GM12878 (cell line): Measurements from ENCODE around the gene TEC. TPM values are rescaled to one million over a fixed set of nuclear protein-coding genes. Genes with fewer than 3 reads are reported as not detected.

Experiments used
- ATAC-seq: fragments of 200-7000 bp; cut with Tn5 transposase; 3 replicates; pipeline ENCODE4 v1.9.1; 2020; ENCODE audit warnings: mild to moderate bottlenecking, moderate library complexity
- BruUV-seq: library from RNA; stranded (reverse); fragments of 400-500 nt; replicated peaks from 2 replicates; lab custom pipeline; 2021; lab: Mats Ljungman, UMichigan
- CTCF ChIA-PET: fragments of 300-600 bp; sonication (Branson Sonifier 250); formaldehyde crosslinking; extraction: SDS; loops from one replicate; lab custom pipeline; 2021; ENCODE audit warnings: inconsistent platforms; lab: Yijun Ruan, JAX
- POLR2A ChIA-PET: fragments of 350-600 bp; formaldehyde crosslinking; extraction: SDS; loops from one replicate; lab custom pipeline; 2021; ENCODE audit warnings: inconsistent platforms; lab: Charles Lee
- RAD21 ChIA-PET: fragments of 300-600 bp; sonication (Branson Sonifier 250); formaldehyde crosslinking; loops from one replicate; lab custom pipeline; 2023; ENCODE audit warnings: antibody characterized with exemption; ENCODE audit not compliant: unreplicated experiment; lab: Charles Lee
- SMC1A ChIA-PET: fragments of 300-600 bp; sonication (Branson Sonifier 250); formaldehyde crosslinking; loops from one replicate; lab custom pipeline; 2023; ENCODE audit not compliant: unreplicated experiment, uncharacterized antibody; lab: Charles Lee
- DNase-seq: peaks from one replicate; pipeline ENCODE4 v3.0.0-alpha.2; 2011; ENCODE audit warnings: low read depth, low spot score
- FAIRE-seq: peaks from 3 replicates; lab custom pipeline; 2011; peaks lifted over from hg19 to GRCh38; lab: Jason Lieb, UNC
- H2AFZ ChIP-seq: 2 replicates; pipeline ENCODE4 v1.6.0; 2011; ENCODE audit warnings: low read depth, low read length, control low read depth; ENCODE audit not compliant: control insufficient read depth
- H3K27ac ChIP-seq: 2 replicates; pipeline ENCODE4 v1.5.1; 2011; ENCODE audit warnings: control low read depth; ENCODE audit not compliant: control insufficient read depth, insufficient read depth
- H3K27me3 ChIP-seq, 2 experiments: replicated peaks in 1 of 2; 2 replicates each; pipeline versions ENCODE4 v1.6.0 to v1.6.1; 2011; ENCODE audit warnings: low read length in 1 of 2; ENCODE audit not compliant: control insufficient read depth in 2 of 2, insufficient read depth in 2 of 2
- H3K36me3 ChIP-seq, 2 experiments: 2 replicates each; pipeline ENCODE4 v1.5.1; 2011; ENCODE audit warnings: low read length in 1 of 2; ENCODE audit not compliant: control insufficient read depth in 2 of 2, insufficient read depth in 2 of 2
- H3K4me1 ChIP-seq: 2 replicates; pipeline ENCODE4 v1.6.1; 2011; ENCODE audit warnings: mild to moderate bottlenecking, low read length, moderate library complexity, mixed read lengths; ENCODE audit not compliant: control insufficient read depth, insufficient read depth
- H3K4me2 ChIP-seq: 2 replicates; pipeline ENCODE4 v1.6.0; 2011; ENCODE audit warnings: control low read depth; ENCODE audit not compliant: control insufficient read depth, insufficient read depth
- H3K4me3 ChIP-seq: fragments of 200-600 bp; sonication (generic); 2 replicates; pipeline ENCODE4 v1.5.1; 2016
- H3K79me2 ChIP-seq: 2 replicates; pipeline ENCODE4 v1.6.0; 2011; ENCODE audit warnings: low read length; ENCODE audit not compliant: control insufficient read depth, insufficient read depth
- H3K9ac ChIP-seq: 2 replicates; pipeline ENCODE4 v1.8.0; 2011; ENCODE audit warnings: low read length, control low read depth, mixed read lengths; ENCODE audit not compliant: control insufficient read depth, insufficient read depth
- H3K9me3 ChIP-seq: replicated peaks from 3 replicates; pipeline ENCODE4 v1.5.1; 2011; ENCODE audit warnings: mild to moderate bottlenecking, low read length; ENCODE audit not compliant: control insufficient read depth, insufficient read depth
- H4K20me1 ChIP-seq: 2 replicates; pipeline ENCODE4 v1.6.0; 2011; ENCODE audit not compliant: control insufficient read depth, insufficient read depth
- CEBPB ChIP-seq, 2 experiments: fragments of 150-350 bp in 1 of 2; IDR thresholded peaks; 2 replicates each; pipeline ENCODE4 v1.6.1; 2012 to 2014; ENCODE audit warnings: low read depth in 2 of 2, low read length in 2 of 2, borderline replicate concordance in 1 of 2, inconsistent platforms in 1 of 2
- KDM1A ChIP-seq: fragments of 200-600 bp; sonication (generic); IDR thresholded peaks from 2 replicates; pipeline ENCODE4 v1.6.1; 2016; ENCODE audit warnings: borderline replicate concordance
- MTA2 ChIP-seq: fragments of 450-650 bp; IDR thresholded peaks from 2 replicates; pipeline ENCODE4 v1.6.1; 2016; ENCODE audit warnings: low read depth, mild to moderate bottlenecking, moderate library complexity
- NBN ChIP-seq: fragments of 450-650 bp; IDR thresholded peaks from 2 replicates; pipeline ENCODE4 v1.6.1; 2016
- NFYB ChIP-seq: IDR thresholded peaks from 2 replicates; pipeline ENCODE4 v1.6.1; 2011; ENCODE audit warnings: low read depth, mild to moderate bottlenecking, low read length, improper control_type of control experiment, moderate library complexity; ENCODE audit not compliant: insufficient read depth
- NR2C2 ChIP-seq: IDR thresholded peaks from 2 replicates; pipeline ENCODE4 v1.6.1; 2011; ENCODE audit warnings: borderline replicate concordance, low read depth; ENCODE audit not compliant: control insufficient read depth, insufficient read length
- PAX8 ChIP-seq: fragments of 450-650 bp; IDR thresholded peaks from 2 replicates; pipeline ENCODE4 v1.6.1; 2017; ENCODE audit warnings: mild to moderate bottlenecking, moderate library complexity
- SIN3A ChIP-seq: IDR thresholded peaks from 2 replicates; pipeline ENCODE4 v1.6.1; 2012; ENCODE audit warnings: low read depth, low read length, improper control_type of control experiment
- SMARCA5 ChIP-seq: fragments of 450-650 bp; IDR thresholded peaks from 2 replicates; pipeline ENCODE4 v1.6.1; 2017; ENCODE audit warnings: mild to moderate bottlenecking
- TBL1XR1 ChIP-seq: IDR thresholded peaks from 2 replicates; pipeline ENCODE4 v1.6.1; 2012; ENCODE audit warnings: low read depth, low read length, improper control_type of control experiment
- TCF7 ChIP-seq: IDR thresholded peaks from 2 replicates; pipeline ENCODE4 v1.6.1; 2014; ENCODE audit warnings: antibody characterized with exemption, borderline replicate concordance
- WGBS: methylation state at CpG from one replicate; pipeline ENCODE4 v1.1.6; 2016; ENCODE audit warnings: low lambda C conversion rate; ENCODE audit not compliant: insufficient replicate concordance, insufficient coverage; ENCODE audit errors: missing lambda C conversion rate; 5-methylcytosine and 5-hydroxymethylcytosine counted together
- in situ Hi-C: fragments of 300-500 bp; cut with MboI; formaldehyde crosslinking; loops from 9 replicates; pipeline ENCODE4 v1.14.3; 2018; ENCODE audit warnings: mixed read lengths
- intact Hi-C: fragments of 100-400 bp; cut with micrococcal nuclease; formaldehyde crosslinking; loops from one replicate; pipeline ENCODE4 v1.14.2; 2022; ENCODE audit not compliant: unreplicated experiment
- polyA plus RNA-seq, 11 experiments: library from polyadenylated mRNA; depleted of rRNA in 4 of 11; unstranded in 6 of 11; stranded (reverse) in 5 of 11; fragments of >200 nt; fragmentation: Nextera tagmentation in 4 of 11; fragmentation: Illumina TruSeq in 1 of 11; extraction: Ambion mirVana in 4 of 11; extraction: Trizol in 1 of 11; gene quantifications; 1 replicate in 1 of 11; 2 replicates in 10 of 11; pipeline versions ENCODE4 v1.2.1 to v1.2.3, GENCODE V29; 2011 to 2016; ENCODE audit warnings: inconsistent platforms in 2 of 11, missing spikeins in 2 of 11, low read depth in 1 of 11
- total RNA-seq, 4 experiments: library from RNA; depleted of rRNA in 3 of 4; stranded (reverse); fragments of >200 nt in 3 of 4; fragmentation: Illumina TruSeq in 1 of 4; extraction: Trizol in 1 of 4; gene quantifications; 2 replicates each; pipeline versions ENCODE4 v1.2.1 to v1.2.3, GENCODE V29; 2013 to 2021
- TF ChIP-seq, protein P1 (sequence below): IDR thresholded peaks from 2 replicates; pipeline ENCODE4 v1.6.1; 2011; ENCODE audit warnings: mild to moderate bottlenecking, low read depth, low read length, moderate library complexity; ENCODE audit not compliant: insufficient replicate concordance

The TEC gene
- total and polyA plus RNA-seq, 10 of the 15 experiments (the other 5 are each of a cell fraction or from before 2014, with no cell fraction given) = 7.4 to 27.2 (median 17.1) TPM

DNA sequence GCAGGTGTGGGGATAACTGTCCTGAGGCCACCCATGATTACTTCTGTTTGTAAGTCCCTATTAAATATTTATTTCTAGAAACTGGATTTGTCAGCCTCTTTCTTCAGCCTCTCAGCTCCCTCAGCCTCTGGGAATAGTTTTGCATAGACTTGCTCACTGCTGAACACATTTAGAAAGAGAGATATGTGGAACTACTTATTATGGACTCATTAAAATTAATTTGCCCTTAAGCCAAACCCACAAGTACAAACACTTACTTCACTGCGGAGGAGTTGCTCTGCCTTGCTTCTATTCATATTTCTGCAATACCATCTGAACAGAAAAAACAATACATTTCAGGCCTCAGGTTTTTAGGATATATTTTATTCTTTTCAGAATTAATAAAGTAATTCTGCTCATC is 113.2 kb downstream of the TEC start:
- no peak overlapping the region for H3K4me2 ChIP-seq
- no peak for DNase-seq
- 48% methylated on average over 1 of the region's 1 CpG for WGBS
- TF ChIP-seq KDM1A (no peak), SIN3A (no peak), NBN (no peak), TCF7 (no peak), NFYB (no peak), SMARCA5 (no peak), PAX8 (no peak), CEBPB (IDR thresholded peaks at IDR 0.05; ENCODE audit: borderline replicate concordance in 1 of 2, low read depth in 2 of 2, low read length in 2 of 2) (no peak), TBL1XR1 (no peak), NR2C2 (no peak), MTA2 (no peak)
- TF ChIP-seq, protein P1, sequence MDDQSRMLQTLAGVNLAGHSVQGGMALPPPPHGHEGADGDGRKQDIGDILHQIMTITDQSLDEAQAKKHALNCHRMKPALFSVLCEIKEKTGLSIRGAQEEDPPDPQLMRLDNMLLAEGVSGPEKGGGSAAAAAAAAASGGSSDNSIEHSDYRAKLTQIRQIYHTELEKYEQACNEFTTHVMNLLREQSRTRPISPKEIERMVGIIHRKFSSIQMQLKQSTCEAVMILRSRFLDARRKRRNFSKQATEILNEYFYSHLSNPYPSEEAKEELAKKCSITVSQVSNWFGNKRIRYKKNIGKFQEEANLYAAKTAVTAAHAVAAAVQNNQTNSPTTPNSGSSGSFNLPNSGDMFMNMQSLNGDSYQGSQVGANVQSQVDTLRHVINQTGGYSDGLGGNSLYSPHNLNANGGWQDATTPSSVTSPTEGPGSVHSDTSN = no peak
- TF ChIP-seq, all 136 proteins: peak for 0
- SMC1A ChIA-PET = interaction anchor here (1.4 kb wide), 1 partner anchor 18 kb away, joined by 6 read pairs; no protein-coding TSS in a partner anchor
- H4K20me1 ChIP-seq = no peaks in the 10 kb centered on the region
- no peak overlapping the region for H3K27ac ChIP-seq
- H3K27me3 ChIP-seq = no peaks in the 10 kb centered on the region
- H3K79me2 ChIP-seq = no peaks in the 10 kb centered on the region
- peaks cover 8 to 42% of the 10 kb centered on the region in 2 experiments for H3K36me3 ChIP-seq
- ATAC-seq (no peak), FAIRE-seq (no peak)
- peaks cover 24% of the 10 kb centered on the region for H3K9me3 ChIP-seq
- POLR2A ChIA-PET = interaction anchor here (2.5 kb wide), 1 partner anchor 17 kb away, joined by 8 read pairs; no protein-coding TSS in a partner anchor
- CTCF ChIA-PET = no interaction called here
- H2AFZ ChIP-seq = no peak overlapping the region
- RAD21 ChIA-PET = no interaction called here
- intact Hi-C loops = no loop called here
- in situ Hi-C loops = no loop called here
- no peak overlapping the region for H3K9ac ChIP-seq
- H3K4me3 ChIP-seq = no peak overlapping the region
- no TSS peak for BruUV-seq
- H3K4me1 ChIP-seq = peaks cover 6% of the 10 kb centered on the region; the same call in 1 of the 2 replicates
